WI38 (cell line): ENCODE measurements around the gene EFR3B.
"Not testable (repeated sequence)": the region's sequence is repeated elsewhere in the genome, so short reads cannot be mapped to it uniquely, and the experiment has no call there.

Experiments used
- H3K4me3 ChIP-seq: 2 replicates; pipeline ENCODE4 v1.5.1; 2011; ENCODE audit warnings: low read depth, mild to moderate bottlenecking, control low read depth, low read length
- CTCF ChIP-seq: IDR thresholded peaks from 2 replicates; pipeline ENCODE4 v1.5.1; 2012; ENCODE audit warnings: low read depth, mild to moderate bottlenecking, control low read depth, low read length

EFR3B gene

GRCh38 chr2:25151718-25152117, 109.8 kb downstream of the EFR3B start:
- no peak for TF ChIP-seq CTCF
- no peak overlapping the region for H3K4me3 ChIP-seq

DNA sequence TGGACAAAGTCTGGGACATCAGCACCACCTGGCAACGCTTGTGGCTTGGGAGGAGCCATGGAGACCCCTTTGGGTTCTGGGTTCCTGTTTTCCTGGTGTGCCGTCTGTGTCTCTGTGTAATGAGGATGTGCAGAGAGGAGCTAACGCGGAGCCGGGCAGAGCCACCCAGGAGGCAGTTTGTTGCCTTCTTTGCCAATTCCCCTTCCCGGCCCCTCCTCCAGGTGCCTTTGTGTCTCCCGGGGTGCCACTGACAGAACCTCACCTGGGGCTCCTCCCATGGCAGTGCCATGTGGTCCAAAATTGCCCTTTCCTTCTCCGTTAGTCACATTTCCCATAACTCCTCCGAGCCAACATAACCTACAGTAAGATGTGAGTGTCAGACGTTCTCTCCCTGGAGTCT, 113.5 kb downstream of the EFR3B start:
- no peak for TF ChIP-seq CTCF
- H3K4me3 ChIP-seq = no peak overlapping the region

- TF ChIP-seq CTCF = no peak
- H3K4me3 ChIP-seq = no peak overlapping the region
Measured at GRCh38 chr2:25158096-25158852, 116.4 kb downstream of the EFR3B start.

DNA sequence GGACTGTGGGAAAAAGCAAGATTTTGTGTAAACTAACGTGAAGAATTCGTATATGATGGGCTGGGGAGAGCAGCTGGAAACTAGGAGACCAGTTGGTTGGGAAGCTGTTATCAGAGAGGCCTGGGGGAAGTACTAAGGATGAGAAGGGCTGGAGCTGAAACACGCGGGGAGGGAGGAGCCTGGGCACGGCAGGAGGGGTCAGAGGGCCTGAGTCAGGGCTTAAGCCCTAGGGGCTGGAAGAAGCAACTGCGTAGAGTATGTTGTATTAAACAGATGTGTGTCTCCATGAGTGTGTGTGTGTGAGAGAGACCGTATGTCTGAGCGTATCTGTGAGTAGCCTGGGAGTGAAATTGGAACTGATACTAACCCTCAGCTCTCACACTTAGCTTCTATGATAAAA, 118.1 kb downstream of the EFR3B start:
- no peak for TF ChIP-seq CTCF
- no peak overlapping the region for H3K4me3 ChIP-seq

DNA sequence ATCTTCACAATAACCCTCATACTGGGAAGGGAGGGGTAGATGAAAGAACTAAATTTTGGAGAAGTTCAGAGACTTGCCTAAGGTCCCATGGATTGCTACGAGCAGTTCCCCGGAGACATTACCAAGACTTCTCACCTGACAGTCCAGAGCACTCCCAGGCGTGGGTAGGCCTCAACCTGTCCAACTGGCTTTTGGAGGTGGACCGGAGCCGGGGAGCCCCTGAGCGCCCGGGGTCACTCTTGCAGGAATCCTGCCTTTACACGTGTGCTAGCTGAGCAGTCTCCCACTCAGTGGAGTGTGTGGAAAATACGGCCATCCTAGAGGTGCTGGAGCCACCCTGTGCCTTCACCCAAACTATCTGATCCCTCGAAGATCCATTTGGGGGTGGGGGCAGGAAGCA, 118.5 kb downstream of the EFR3B start:
- TF ChIP-seq CTCF = no peak
- no peak overlapping the region for H3K4me3 ChIP-seq

DNA sequence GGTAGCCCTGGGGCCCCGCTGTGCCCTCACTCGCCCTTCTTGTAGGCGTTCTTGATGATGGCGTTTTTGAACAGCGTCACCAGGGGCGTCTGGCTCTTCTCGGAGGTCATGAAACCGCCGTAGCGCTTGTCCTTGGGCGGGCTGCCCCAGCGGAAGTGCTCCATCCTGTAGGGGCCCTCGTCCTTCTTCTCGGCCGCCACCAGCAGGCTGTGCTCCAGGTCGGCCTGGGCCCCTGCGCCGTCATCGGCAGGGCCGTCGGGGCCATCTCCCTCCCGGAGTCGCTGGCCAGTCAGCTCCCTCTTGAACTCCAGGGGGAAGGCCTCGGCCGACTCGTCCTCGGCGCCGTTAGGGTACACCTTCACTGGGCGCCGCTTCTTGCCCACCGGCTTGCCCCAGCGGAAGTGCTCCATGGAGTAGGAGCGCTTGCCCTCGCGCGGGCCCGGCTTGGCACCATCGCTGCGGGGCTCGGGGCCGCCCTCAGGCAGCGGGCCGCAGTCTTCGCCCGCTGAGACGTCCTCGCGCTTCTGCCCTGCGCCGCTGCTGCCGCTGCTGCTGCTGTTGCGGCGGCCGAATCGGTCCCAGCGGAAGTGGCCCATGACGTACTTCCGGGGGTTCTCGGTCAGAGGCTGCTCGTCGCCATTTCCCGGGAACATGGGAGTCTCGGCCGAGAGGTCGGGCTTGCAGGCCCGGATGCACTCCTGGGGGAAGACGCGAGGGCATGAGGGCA, 119.3 kb downstream of the EFR3B start:
- H3K4me3 ChIP-seq = no peak overlapping the region
- TF ChIP-seq CTCF = no peak

DNA sequence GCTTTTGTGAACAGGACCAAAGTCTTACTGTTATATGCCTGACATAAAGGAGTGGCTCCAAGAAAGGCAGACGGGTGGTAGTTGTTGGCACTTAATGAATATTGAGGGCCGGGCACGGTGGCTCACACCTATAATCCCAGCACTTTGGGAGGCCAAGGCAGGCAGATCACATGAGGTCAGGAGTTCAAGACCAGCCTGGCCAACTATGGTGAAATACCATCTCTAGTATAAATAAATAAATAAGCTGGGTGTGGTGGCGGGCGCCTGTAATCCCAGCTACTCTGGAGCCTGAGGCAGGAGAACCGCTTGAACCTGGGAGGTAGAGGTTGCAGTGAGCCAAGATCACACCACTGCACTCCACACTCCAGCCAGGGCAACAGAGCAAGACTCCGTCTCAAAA, 120.2 kb downstream of the EFR3B start:
- H3K4me3 ChIP-seq = not testable (repeated sequence)
